ENCODE measurements around the gene ATP8B3. TPM values are rescaled to one million over a fixed set of nuclear protein-coding genes. Genes with fewer than 3 reads are reported as not detected.

Gene ATP8B3
- total and polyA plus RNA-seq, 9 of the 15 experiments (the other 6 are each of a cell fraction or from before 2014, with no cell fraction given): 1.2 to 12.3 (median 3.8) TPM

- TF ChIP-seq TEAD2 (tag; IDR thresholded peaks at IDR 0.05) (no peak), MYNN (IDR thresholded peaks at IDR 0.05) (0 out of 2 replicates have a peak, but pooled peaks have one; percentile 57), MYNN (CRISPR knock-in tag; IDR thresholded peaks at IDR 0.05) (no peak), ZNF639 (CRISPR knock-in tag; conservative IDR thresholded peaks at IDR 0.05 in 1 of 2, IDR thresholded peaks at IDR 0.05 in 1 of 2) (peak in 1 of 2 experiments; percentile 86; a peak in 2 of 4 replicates), RBM25 (IDR thresholded peaks at IDR 0.05; ENCODE audit: low read depth, low read length, severe bottlenecking) (no peak), TSHZ1 (CRISPR knock-in tag; IDR thresholded peaks at IDR 0.05) (no peak), FOXA1 (IDR thresholded peaks at IDR 0.05; ENCODE audit: borderline replicate concordance) (no peak), RBBP5 (IDR thresholded peaks at IDR 0.05; ENCODE audit: borderline replicate concordance, insufficient read depth, low read length, poor library complexity, severe bottlenecking) (peak; percentile 57), ZZZ3 (IDR thresholded peaks at IDR 0.05) (no peak), NONO (IDR thresholded peaks at IDR 0.05; ENCODE audit: low read depth in 2 of 2, low read length in 1 of 2) (peak in 1 of 2 experiments; percentile 77; a peak in 2 of 4 replicates), CGGBP1 (CRISPR knock-in tag; IDR thresholded peaks at IDR 0.05) (no peak), FOXO4 (CRISPR knock-in tag; IDR thresholded peaks at IDR 0.05) (no peak), MBD1 (CRISPR knock-in tag; IDR thresholded peaks at IDR 0.05) (no peak), ZBED1 (IDR thresholded peaks at IDR 0.05) (no peak), ARID1B (IDR thresholded peaks at IDR 0.05) (peak; percentile 98), ZEB2 (IDR thresholded peaks at IDR 0.05) (peak; percentile 25; the same call in 1 of the 2 replicates), THAP7 (CRISPR knock-in tag; IDR thresholded peaks at IDR 0.05) (no peak)
Measured at GRCh38 chr19:1836458-1837221, 24.6 kb upstream of the ATP8B3 start (continued).
